HepG2 (cell line): ENCODE results near the gene MYH10. TPM values are rescaled to one million over a fixed set of nuclear protein-coding genes. Genes with fewer than 3 reads are reported as not detected.

Source experiments
- ATAC-seq: fragments of 200-7000 bp; cut with Tn5 transposase; 3 replicates; pipeline ENCODE4 v1.9.1; 2020; ENCODE audit warnings: mild to moderate bottlenecking, moderate library complexity
- BruUV-seq: library from RNA; stranded (reverse); fragments of 400-500 nt; replicated peaks from 2 replicates; lab custom pipeline; 2021; lab: Mats Ljungman, UMichigan
- CTCF ChIA-PET: fragments of 300-600 bp; formaldehyde crosslinking; extraction: SDS; loops from one replicate; lab custom pipeline; 2021; ENCODE audit warnings: low total read pairs, inconsistent platforms, low intra/inter-chr PET ratio; lab: Yijun Ruan, JAX
- POLR2A ChIA-PET: fragments of 350-600 bp; sonication (Branson Sonifier 250); formaldehyde crosslinking; loops from one replicate; lab custom pipeline; 2020; ENCODE audit warnings: antibody characterized with exemption, inconsistent platforms; lab: Yijun Ruan, JAX
- DNase-seq: peaks from one replicate; pipeline ENCODE4 v3.0.0-alpha.2; 2015; ENCODE audit warnings: low spot score
- FAIRE-seq: peaks from 3 replicates; lab custom pipeline; 2011; peaks lifted over from hg19 to GRCh38; lab: Jason Lieb, UNC
- H2AFZ ChIP-seq: one replicate; pipeline ENCODE4 v1.6.1; 2011; ENCODE audit warnings: low read length, inconsistent platforms
- H3K27ac ChIP-seq: fragments of 300-600 bp; 3 replicates; pipeline ENCODE4 v1.8.0; 2011; ENCODE audit warnings: mixed run types, mild to moderate bottlenecking, mixed read lengths, low read length, inconsistent platforms; ENCODE audit not compliant: insufficient read depth; ENCODE audit errors: extremely low read length
- H3K27me3 ChIP-seq, 2 experiments: fragments of 200-600 bp in 1 of 2; 2 replicates in 1 of 2; 3 replicates in 1 of 2; pipeline versions ENCODE4 v1.6.0 to v1.8.0; 2011; ENCODE audit warnings: low read length in 2 of 2, mild to moderate bottlenecking in 2 of 2, moderate library complexity in 2 of 2, inconsistent platforms in 1 of 2; ENCODE audit not compliant: insufficient read depth in 2 of 2, control insufficient read depth in 1 of 2
- H3K36me3 ChIP-seq, 2 experiments: fragments of 200-600 bp in 1 of 2; replicated peaks in 1 of 2; 2 replicates in 1 of 2; 3 replicates in 1 of 2; pipeline versions ENCODE4 v1.5.1 to v1.8.0; 2011; ENCODE audit warnings: low read length in 2 of 2, inconsistent platforms in 1 of 2; ENCODE audit not compliant: insufficient read depth in 2 of 2, control insufficient read depth in 1 of 2
- H3K4me1 ChIP-seq: 2 replicates; pipeline ENCODE4 v1.5.1; 2012; ENCODE audit warnings: low read length, inconsistent platforms; ENCODE audit not compliant: insufficient read depth
- H3K4me2 ChIP-seq: 2 replicates; pipeline ENCODE4 v1.6.0; 2011; ENCODE audit warnings: low read depth, low read length, inconsistent platforms
- H3K4me3 ChIP-seq, 3 experiments: fragments of 200-600 bp in 1 of 3; sonication (generic), shearing (Covaris generic) in 1 of 3; replicated peaks in 1 of 3; 2 replicates each; pipeline ENCODE4 v1.5.1; 2011 to 2016; ENCODE audit warnings: low read length in 3 of 3, inconsistent platforms in 2 of 3, low read depth in 2 of 3, mild to moderate bottlenecking in 2 of 3, control low read depth in 1 of 3, mixed read lengths in 1 of 3; ENCODE audit not compliant: insufficient read depth in 1 of 3
- H3K79me2 ChIP-seq: one replicate; pipeline ENCODE4 v1.6.1; 2011; ENCODE audit warnings: low read length, inconsistent platforms; ENCODE audit not compliant: insufficient read depth
- H3K9ac ChIP-seq: 2 replicates; pipeline ENCODE4 v1.6.0; 2011; ENCODE audit warnings: mild to moderate bottlenecking, low read depth, low read length, inconsistent platforms; ENCODE audit not compliant: insufficient read depth
- H3K9me3 ChIP-seq: 2 replicates; pipeline ENCODE4 v1.5.1; 2012; ENCODE audit warnings: mild to moderate bottlenecking, low read length
- H4K20me1 ChIP-seq: 2 replicates; pipeline ENCODE4 v1.6.0; 2011; ENCODE audit warnings: inconsistent platforms, mild to moderate bottlenecking, low read length, moderate library complexity; ENCODE audit not compliant: insufficient read depth
- AGO1 ChIP-seq: fragments of 200-400 bp; formaldehyde crosslinking; IDR thresholded peaks from 2 replicates; pipeline ENCODE4 v1.6.1; 2017; ENCODE audit warnings: mild to moderate bottlenecking, low read depth, low read length, moderate library complexity; ENCODE audit not compliant: poor library complexity, severe bottlenecking
- ARID5B ChIP-seq: IDR thresholded peaks from 2 replicates; pipeline ENCODE4 v1.4.0; 2020; ENCODE audit warnings: mild to moderate bottlenecking, missing genetic modification reagents
- JDP2 ChIP-seq: sonication (generic); formaldehyde crosslinking; IDR thresholded peaks from 2 replicates; pipeline ENCODE4 v1.8.1; 2022; ENCODE audit warnings: missing genetic modification reagents, borderline replicate concordance
- KMT2B ChIP-seq: IDR thresholded peaks from 2 replicates; pipeline ENCODE4 v1.6.1; 2016; ENCODE audit warnings: missing genetic modification reagents, missing compliant biosample characterization
- MEIS2 ChIP-seq: sonication (generic); formaldehyde crosslinking; IDR thresholded peaks from 2 replicates; pipeline ENCODE4 v1.9.0; 2021; ENCODE audit warnings: mild to moderate bottlenecking, missing genetic modification reagents
- NCOA2 ChIP-seq: sonication (generic); formaldehyde crosslinking; IDR thresholded peaks from 2 replicates; pipeline ENCODE4 v1.8.0; 2022; ENCODE audit warnings: inconsistent platforms
- ZNF549 ChIP-seq: sonication (generic); formaldehyde crosslinking; IDR thresholded peaks from 2 replicates; pipeline ENCODE4 v1.5.0; 2020; ENCODE audit warnings: missing genetic modification reagents
- ZNF605 ChIP-seq: sonication (generic); formaldehyde crosslinking; IDR thresholded peaks from 2 replicates; pipeline ENCODE4 v1.8.0; 2022; ENCODE audit warnings: mild to moderate bottlenecking, missing genetic modification reagents
- WGBS: methylation state at CpG from one replicate; pipeline ENCODE4 v1.1.6; 2017; ENCODE audit warnings: low lambda C conversion rate; 5-methylcytosine and 5-hydroxymethylcytosine counted together
- in situ Hi-C: cut with HindIII; loops from 2 replicates; pipeline ENCODE4 v1.10.0; 2017; ENCODE audit warnings: low pct_unique_long_range_greater_than_20kb; ENCODE audit not compliant: extremely low pct_ligation_motif_present
- intact Hi-C: fragments of 100-400 bp; cut with micrococcal nuclease; formaldehyde crosslinking; loops from one replicate; pipeline ENCODE4 v1.10.0; 2022; ENCODE audit not compliant: unreplicated experiment
- polyA plus RNA-seq, 8 experiments: library from polyadenylated mRNA; depleted of rRNA in 3 of 8; stranded (reverse) in 7 of 8; unstranded in 1 of 8; fragments of >200 nt; fragmentation: Illumina TruSeq in 4 of 8; extraction: Trizol in 4 of 8; gene quantifications; 2 replicates each; pipeline versions ENCODE4 v1.2.1 to v1.2.3, GENCODE V29; 2011 to 2016; ENCODE audit warnings: low read depth in 4 of 8, missing spikeins in 1 of 8, mixed read lengths in 1 of 8; ENCODE audit not compliant: insufficient read depth in 1 of 8
- total RNA-seq, 5 experiments: library from RNA; depleted of rRNA; stranded (reverse); fragments of >200 nt; fragmentation: Illumina TruSeq; extraction: Trizol; gene quantifications; 2 replicates each; pipeline ENCODE4 v1.2.3, GENCODE V29; 2016; ENCODE audit warnings: low read depth in 1 of 5

Gene MYH10
- total and polyA plus RNA-seq, 2 of the 13 experiments (the other 11 are each of a cell fraction or from before 2014, with no cell fraction given) = 43.4 to 68.6 TPM

GRCh38 chr17:8537734-8538133 is 92.8 kb downstream of the MYH10 start:
- Histone ChIP-seq H3K27me3 (no peaks in the 10 kb centered on the region), H3K27ac (no peak overlapping the region), H2AFZ (no peak overlapping the region), H3K9ac (no peak overlapping the region), H3K4me2 (no peak overlapping the region), H3K4me1 (peaks cover 26% of the 10 kb centered on the region), H3K9me3 (no peaks in the 10 kb centered on the region), H4K20me1 (no peaks in the 10 kb centered on the region), H3K79me2 (no peaks in the 10 kb centered on the region), H3K36me3 (peaks cover 21 to 66% of the 10 kb centered on the region in 2 experiments), H3K4me3 (no peak overlapping the region)
- in situ Hi-C loops (no loop called here), intact Hi-C loops (no loop called here)
- ChIA-PET POLR2A (no interaction called here), CTCF (no interaction called here)
- BruUV-seq = no TSS peak
- no peak for DNase-seq
- ATAC-seq = no peak
- no peak for FAIRE-seq
- TF ChIP-seq AGO1 (no peak), MEIS2 (CRISPR knock-in tag) (no peak), ZNF605 (CRISPR knock-in tag) (no peak), ARID5B (CRISPR knock-in tag) (no peak), KMT2B (CRISPR knock-in tag) (no peak), ZNF549 (no peak), NCOA2 (CRISPR knock-in tag) (no peak), JDP2 (CRISPR knock-in tag) (no peak)
- WGBS = 87% methylated on average over 3 of the region's 3 CpGs
